HG03469 (cell line): Measurements from ENCODE around the gene RHBDL1.

Experiments used
- ATAC-seq: cut with Tn5 transposase; IDR thresholded peaks from one replicate; pipeline ENCODE4 v1.9.1; 2021; ENCODE audit warnings: mild to moderate bottlenecking, moderate library complexity, moderate number of reproducible peaks; ENCODE audit not compliant: unreplicated experiment

Gene RHBDL1

DNA sequence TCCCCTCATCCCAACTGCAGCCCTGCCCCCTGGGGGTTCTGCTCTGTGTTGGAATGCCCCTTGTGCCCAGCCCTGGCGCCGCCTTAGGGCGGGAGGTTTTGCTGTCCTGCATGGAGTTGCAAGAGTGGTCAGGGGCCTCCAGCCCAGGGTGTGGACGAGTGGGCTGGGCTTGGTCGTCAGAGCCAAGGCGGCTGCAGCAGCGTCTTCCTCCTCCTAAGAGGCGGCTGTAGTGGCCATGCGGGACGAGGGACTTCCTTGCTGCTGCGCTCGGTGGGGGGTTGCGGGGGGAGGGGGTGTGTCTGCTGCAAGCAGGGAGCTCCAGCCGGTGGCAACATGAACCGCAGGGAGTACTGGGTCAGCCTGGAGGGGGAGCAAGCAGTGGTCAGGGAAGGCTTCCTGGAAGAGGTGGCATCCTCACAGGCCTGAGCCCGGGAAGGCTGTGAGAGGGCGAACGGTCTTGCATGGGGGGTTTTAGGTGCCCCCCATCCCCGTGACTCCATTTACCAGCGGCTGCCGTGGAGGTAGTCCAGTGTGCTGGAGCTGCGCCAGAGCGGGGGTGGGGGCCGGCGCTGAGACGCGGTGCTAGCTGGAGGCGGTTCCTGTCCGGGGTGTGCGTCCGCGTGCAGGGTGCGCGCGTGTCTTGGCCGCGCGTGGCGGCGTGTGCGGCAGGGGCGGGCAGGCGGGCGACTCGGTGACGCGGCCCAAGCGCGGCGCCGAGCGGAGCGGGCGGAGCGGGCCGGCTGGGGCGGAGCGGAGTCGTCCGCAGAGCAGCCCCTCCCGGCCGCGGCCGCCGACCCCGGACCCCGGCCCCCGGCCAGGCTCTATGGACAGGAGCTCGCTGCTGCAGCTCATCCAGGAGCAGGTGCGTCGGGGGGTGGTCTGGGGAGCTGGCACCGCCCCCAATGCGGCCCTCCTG is at the start of gene RHBDL1:
TSS of gene RHBDL1 (plus strand) at position 704 of the 916 bp plus-strand sequence. CDS start at position 824, 120 bp downstream.
- ATAC-seq: no peak

DNA sequence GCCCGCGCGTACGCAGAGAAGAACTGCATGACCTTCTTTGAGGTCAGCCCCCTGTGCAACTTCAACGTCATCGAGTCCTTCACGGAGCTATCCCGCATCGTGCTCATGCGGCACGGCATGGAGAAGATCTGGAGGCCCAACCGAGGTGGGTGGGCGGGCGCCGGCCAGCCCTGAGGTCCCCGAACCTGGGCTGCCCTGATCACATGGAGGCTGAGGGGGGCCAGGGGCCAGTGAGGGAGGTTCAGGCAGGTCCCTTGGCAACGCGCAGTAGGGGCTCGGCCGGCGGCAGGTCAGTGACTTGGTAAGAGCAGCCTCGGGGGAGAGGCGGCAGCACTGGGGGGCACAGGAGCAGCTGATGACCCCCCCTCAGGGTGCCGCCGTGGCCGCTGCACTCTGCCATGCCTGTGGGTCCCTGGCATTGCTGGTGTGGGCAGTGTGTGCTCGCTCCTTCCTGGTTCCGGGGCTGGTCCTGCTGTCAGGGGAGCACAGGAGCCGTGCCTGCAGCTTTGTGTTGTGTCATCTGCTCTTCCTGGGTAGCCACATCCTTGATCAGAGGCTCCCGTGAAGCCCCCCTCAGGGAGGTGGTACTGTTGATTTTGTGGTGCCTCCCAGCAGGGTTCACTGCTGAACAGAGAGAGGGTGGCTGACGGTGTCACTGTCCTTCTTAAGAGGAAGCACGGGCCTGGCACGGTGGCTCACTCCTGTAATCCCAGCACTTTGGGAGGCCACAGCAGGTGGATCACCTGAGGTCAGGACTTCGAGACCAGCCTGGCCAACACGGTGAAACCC is 49.3 kb upstream of the RHBDL1 start:
- ATAC-seq: no peak

DNA sequence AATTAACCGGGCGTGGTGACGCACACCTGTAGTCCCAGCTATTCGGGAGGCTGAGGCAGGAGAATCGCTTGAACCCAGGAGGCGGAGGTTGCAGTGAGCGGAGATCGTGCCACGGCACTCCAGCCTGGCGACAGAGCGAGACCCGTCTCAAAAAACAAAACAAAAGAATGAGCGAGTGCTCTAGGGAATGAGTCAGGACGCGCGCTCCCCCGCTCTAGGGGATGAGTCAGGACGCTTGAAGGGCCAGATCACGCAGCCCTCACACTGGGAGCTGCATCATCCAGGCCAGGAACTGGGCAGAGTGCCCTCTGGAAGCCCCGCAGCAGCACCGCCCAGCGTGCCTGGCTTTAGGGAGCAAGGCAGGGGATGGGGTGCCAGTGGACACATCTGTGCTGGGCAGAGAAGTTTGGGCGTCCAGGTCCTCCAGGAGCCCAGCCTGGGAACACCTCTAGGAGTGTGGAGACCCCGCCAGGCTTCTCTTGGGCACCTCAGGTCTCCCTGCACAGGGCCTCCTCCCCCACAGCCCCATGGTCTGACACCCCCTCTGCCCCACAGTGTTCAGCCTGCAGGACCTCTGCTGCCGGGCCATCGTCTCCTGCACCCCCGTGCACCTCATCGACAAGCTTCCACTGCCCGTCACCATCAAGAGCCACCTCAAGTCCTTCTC is 48.6 kb upstream of the RHBDL1 start:
- no peak for ATAC-seq

DNA sequence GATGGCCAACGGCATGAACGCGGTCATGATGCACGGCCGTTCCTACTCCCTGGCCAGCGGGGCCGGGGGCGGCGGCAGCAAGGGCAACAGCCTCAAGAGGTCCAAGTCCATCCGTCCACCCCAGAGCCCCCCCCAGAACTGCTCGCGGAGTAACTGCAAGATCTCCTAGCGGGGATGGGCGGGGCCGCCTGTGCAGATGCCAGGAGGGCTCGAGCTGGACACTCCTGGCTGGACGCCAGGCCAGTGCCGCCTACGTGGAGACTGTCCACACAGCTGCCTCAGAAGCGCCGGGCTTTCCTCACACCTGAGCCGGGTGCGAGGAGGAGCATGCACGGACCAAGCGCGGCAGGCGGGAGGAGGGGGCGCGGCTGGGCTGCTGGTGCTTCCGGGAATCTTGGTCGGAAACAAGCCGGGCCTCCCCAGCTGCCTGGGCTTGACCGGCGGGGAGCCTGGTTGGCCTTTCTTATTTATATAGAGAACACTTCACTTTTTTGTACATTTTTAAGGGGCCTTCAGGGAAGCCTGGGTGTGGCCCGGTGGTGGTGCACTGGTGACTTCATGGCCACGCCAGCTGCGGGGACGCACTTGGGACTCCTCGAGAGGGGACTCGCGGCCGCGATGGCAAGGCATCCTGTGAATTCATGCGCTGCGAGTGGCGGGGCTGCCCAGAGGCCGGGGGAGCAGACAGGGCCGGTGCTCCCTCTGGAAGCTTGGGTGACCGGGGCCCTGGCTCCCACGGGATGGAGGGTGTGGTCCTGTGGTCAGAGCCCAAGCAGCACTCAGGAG is 47.8 kb upstream of the RHBDL1 start:
- ATAC-seq: no peak

DNA sequence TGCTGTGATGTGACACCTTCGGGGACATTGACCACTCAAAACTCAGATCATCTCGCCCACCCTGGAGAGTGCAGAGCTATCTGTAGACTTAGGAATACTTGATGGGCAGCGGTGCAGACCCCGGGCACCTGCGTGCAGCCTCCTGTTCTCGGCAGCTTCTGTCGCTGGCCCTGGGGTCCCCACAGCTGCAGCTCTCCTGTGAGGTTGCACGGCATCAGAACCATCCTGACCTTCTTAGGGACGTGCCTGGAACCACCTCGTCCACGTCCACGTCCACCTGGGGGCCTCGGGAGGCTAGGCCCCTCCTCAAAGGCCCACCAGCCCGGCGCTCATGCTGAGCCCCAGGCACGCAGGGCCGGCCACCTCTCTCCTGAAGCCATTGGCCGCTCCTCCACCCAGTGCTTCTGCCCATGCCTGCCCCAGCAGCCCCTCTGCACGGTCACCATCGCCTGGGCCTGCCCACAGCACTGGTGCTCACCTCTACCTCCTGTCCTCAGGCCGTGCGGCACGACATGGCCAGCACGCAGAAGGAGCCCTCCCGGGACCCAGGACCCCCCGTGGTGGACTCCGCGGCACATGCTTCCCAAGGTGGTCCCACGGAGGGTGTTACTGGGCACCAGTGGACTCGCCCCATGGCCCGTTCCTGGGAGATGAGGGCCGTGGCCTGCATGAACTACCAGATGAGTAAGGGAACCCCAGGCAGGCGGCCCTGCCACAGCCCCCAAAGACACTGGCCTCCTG is 47.0 kb upstream of the RHBDL1 start:
- no peak for ATAC-seq

DNA sequence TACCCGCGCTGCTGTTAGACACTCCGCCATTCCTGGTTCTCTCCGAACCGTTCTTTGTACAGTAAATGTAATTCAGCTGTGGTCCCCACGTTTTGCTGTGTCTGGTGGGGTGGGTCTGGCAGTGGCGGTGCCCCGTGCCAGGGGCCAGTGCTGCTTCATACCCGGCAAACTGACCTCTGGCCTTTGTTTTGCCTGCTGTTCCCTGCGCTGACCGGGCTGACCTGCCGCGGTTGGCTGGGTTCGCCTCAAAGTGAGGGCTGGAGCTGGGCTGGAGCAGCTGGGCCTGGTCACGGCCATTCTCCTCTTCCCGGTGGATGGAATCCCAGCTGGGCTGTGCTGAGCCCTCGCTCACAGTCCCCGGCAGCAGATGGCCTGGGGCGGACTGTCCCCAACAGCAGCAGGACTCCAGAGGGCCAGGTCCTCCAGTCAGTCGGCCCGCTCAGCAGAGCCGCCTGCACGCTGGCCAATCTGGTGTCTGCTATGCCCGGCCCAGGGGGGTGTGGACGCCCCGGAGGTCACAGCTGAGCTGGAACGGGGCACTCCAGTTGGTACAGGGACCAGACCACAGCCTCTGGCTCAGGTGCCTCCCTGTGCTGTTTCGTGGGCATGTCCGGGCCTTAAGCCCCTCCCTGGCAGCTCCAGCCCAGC is 46.2 kb upstream of the RHBDL1 start:
- no peak for ATAC-seq

DNA sequence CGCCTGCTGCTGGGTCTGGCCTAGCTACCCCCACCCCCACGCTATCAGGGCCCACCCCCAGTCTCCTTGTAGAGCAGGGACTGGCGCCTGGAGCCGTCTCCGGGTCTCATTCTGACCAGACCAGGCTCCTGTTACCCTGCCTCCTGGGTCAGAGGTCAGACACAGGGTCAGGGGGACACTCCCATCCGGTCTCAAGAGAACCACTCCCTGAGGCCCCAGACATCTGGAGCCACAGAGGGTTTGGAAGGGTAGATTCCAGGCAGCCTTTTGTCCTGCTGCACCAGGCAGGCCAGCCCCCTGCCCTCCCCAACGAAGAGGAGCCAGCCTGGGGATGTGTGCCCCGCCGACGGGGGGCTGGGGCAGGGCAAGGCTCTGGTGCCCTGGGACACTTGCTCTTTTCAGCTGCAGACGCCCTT is 45.6 kb upstream of the RHBDL1 start:
- no peak for ATAC-seq

DNA sequence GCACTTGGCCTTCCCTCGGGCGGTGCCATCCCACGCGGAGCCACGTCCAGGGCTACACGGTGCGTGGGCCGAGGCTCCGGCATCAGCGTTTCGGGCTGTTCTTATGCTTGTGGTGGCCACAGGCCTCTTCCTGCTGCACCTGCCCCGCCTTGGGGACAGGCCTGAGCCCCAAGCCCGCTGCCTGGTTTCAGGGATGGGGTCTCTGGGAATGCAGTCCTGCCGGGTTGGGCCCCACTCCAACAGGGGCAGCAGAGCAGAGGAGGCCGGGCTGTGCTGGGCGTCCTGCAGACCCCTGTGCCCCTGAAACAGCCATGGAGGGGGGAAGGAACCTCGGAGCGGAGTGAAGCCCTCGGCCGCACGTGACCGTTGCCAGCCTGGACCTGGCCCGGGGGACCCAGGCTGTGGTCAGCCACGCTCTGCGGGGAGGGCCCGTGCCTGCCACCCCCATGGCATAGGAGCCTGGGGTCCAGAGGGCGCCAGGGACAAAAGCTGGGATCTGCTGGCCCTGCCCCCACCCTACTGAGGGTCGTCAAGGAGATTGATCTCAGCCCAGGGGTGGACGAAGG is 45.1 kb upstream of the RHBDL1 start:
- ATAC-seq: no peak

DNA sequence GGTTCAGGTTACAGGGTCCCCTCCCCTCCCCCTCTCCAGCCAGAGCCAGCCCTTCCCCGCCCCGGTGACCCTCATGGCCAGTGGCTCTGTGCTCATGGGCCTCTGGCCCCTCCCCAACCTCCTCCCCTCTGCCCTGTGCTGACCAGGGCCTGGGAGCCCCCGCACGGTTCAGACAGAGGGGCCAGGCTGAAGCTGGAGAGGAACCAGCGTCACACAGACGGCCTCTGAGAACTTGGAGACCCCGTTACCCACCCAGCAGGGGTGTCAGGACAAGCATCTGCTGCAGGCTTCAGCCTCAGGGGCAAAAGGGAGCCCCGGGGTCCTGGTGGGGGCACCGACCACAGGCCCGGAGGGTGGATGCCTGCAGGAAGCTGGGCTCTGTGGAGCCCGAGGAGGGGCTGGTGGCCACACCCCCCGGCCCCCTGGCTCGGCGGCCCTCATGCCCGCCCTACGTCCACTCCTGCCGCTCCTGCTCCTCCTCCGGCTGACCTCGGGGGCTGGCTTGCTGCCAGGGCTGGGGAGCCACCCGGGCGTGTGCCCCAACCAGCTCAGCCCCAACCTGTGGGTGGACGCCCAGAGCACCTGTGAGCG is 44.6 kb upstream of the RHBDL1 start, which contains the start of gene WFIKKN1:
TSS of gene WFIKKN1 (plus strand) at position 171 of the 591 bp plus-strand sequence. CDS start at position 440, 269 bp downstream.
- ATAC-seq: no peak

DNA sequence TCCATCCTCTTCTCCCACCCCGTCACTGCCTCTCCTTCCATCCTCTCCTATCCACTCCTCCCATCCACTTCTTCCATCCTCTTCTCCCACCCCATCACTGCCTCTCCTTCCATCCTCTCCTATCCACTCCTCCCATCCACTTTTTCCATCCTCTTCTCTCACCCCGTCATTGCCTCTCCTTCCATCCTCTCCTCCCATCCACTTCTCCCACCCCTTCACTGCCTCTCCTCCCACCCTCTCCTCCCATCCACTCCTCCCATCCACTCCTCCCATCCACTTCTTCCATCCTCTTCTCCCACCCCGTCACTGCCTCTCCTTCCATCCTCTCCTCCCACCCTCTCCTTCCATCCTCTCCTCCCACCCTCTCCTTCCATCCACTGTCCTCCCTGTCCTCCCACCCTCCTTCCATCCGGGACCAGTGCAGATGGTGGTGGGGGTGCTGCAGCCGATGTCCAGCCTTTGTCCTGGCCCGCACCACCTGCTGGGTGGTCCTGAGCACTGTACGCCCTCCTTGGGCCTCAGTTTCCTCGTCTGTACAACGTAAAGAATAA is 43.6 kb upstream of the RHBDL1 start:
- no peak for ATAC-seq

DNA sequence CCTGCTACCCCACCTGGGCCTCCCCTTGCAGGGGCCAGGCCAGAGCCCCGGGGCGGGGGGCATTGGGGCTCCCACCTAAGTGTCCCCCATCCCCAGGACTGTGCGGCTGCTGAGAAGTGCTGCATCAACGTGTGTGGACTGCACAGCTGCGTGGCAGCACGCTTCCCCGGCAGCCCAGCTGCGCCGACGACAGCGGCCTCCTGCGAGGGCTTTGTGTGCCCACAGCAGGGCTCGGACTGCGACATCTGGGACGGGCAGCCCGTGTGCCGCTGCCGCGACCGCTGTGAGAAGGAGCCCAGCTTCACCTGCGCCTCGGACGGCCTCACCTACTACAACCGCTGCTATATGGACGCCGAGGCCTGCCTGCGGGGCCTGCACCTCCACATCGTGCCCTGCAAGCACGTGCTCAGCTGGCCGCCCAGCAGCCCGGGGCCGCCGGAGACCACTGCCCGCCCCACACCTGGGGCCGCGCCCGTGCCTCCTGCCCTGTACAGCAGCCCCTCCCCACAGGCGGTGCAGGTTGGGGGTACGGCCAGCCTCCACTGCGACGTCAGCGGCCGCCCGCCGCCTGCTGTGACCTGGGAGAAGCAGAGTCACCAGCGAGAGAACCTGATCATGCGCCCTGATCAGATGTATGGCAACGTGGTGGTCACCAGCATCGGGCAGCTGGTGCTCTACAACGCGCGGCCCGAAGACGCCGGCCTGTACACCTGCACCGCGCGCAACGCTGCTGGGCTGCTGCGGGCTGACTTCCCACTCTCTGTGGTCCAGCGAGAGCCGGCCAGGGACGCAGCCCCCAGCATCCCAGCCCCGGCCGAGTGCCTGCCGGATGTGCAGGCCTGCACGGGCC is 42.8 kb upstream of the RHBDL1 start:
- ATAC-seq: no peak

DNA sequence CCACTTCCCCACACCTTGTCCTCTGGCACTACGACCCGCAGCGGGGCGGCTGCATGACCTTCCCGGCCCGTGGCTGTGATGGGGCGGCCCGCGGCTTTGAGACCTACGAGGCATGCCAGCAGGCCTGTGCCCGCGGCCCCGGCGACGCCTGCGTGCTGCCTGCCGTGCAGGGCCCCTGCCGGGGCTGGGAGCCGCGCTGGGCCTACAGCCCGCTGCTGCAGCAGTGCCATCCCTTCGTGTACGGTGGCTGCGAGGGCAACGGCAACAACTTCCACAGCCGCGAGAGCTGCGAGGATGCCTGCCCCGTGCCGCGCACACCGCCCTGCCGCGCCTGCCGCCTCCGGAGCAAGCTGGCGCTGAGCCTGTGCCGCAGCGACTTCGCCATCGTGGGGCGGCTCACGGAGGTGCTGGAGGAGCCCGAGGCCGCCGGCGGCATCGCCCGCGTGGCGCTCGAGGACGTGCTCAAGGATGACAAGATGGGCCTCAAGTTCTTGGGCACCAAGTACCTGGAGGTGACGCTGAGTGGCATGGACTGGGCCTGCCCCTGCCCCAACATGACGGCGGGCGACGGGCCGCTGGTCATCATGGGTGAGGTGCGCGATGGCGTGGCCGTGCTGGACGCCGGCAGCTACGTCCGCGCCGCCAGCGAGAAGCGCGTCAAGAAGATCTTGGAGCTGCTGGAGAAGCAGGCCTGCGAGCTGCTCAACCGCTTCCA is 42.0 kb upstream of the RHBDL1 start:
- ATAC-seq: no peak

DNA sequence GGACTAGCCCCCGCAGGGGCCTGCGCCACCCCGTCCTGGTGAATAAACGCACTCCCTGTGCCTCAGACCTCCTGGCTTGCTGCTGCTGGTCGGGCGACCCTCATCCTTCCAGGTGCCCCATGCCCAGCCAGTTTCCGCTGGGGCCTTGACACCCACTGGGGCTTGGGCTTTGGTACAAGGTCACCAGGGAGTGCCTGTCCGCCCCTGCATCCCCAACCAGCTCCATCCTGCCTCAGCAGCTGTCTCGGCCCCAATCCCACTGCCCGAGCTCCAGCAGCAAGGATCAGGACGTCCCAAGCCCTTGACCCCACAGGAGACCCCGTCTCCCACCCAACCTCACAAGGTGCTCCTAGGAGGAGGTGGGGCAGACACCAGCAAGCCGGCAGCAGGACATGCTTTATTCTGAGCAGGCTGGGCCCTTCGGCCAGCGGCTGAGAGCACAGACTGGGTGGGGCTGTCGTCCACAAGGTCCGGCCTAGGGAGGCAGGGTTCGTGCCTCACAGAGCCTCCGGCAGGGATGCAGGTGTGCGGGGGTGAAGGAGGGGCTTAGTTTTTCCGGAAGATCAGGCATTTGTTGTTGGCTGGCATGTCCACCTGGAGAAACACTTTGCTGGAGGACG is 41.3 kb upstream of the RHBDL1 start:
- ATAC-seq: no peak

DNA sequence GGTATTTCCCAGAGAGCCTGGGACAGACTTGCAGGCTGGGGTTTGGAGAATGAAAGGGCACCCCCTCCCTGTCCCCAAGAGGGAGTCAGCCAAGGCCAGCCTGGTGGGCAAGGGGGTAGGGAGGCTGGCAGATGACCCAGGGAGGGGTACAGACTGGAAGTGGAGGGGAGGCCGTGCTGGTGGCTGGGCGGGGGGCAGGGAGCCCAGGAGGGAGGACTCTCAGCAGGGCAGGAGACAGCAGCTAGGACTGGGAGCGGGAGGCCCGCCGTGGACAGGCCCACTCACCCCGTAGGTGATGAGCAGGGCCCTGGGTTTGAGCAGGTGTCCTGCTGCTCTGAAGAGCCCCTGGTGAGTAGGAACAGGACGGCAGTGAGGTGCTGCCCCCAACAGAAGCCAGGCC is 40.5 kb upstream of the RHBDL1 start:
- ATAC-seq: no peak

DNA sequence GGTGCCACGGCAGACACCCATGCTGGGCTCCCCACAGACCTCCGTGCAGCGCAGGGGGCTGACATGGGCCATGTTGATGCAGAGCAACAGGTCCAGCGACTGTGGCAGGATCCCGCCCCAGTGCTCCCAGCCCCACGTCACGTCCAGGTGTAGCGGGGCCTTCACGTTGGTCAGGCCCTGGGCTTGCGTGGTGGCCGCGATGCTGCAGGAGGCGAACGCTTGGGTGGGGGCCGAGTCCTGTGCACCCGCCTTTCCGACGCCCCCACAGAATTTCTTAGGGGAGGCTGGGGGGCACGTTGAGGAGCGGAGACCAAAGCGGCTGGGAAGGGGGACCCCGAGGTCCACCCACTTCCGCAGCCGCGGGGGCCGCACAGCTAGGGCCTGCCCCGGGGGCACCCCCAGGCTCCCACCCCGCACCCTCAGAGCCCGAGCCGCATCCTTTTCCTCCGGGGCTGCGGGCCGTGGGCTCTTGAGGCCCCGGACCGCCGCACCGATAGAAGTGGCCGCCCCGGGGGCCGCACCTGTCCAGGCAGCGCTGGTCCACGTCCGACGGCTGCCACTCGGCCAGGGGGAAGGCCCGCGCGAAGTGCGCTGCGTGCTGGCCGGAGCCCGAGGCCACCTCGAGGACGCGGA is 39.8 kb upstream of the RHBDL1 start:
- ATAC-seq: no peak
